ENCODE measurements around the gene TRMT2A.
"Not testable (repeated sequence)": the region's sequence is repeated elsewhere in the genome, so short reads cannot be mapped to it uniquely, and the experiment has no call there.

Gene TRMT2A, protein sequence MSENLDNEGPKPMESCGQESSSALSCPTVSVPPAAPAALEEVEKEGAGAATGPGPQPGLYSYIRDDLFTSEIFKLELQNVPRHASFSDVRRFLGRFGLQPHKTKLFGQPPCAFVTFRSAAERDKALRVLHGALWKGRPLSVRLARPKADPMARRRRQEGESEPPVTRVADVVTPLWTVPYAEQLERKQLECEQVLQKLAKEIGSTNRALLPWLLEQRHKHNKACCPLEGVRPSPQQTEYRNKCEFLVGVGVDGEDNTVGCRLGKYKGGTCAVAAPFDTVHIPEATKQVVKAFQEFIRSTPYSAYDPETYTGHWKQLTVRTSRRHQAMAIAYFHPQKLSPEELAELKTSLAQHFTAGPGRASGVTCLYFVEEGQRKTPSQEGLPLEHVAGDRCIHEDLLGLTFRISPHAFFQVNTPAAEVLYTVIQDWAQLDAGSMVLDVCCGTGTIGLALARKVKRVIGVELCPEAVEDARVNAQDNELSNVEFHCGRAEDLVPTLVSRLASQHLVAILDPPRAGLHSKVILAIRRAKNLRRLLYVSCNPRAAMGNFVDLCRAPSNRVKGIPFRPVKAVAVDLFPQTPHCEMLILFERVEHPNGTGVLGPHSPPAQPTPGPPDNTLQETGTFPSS

DNA sequence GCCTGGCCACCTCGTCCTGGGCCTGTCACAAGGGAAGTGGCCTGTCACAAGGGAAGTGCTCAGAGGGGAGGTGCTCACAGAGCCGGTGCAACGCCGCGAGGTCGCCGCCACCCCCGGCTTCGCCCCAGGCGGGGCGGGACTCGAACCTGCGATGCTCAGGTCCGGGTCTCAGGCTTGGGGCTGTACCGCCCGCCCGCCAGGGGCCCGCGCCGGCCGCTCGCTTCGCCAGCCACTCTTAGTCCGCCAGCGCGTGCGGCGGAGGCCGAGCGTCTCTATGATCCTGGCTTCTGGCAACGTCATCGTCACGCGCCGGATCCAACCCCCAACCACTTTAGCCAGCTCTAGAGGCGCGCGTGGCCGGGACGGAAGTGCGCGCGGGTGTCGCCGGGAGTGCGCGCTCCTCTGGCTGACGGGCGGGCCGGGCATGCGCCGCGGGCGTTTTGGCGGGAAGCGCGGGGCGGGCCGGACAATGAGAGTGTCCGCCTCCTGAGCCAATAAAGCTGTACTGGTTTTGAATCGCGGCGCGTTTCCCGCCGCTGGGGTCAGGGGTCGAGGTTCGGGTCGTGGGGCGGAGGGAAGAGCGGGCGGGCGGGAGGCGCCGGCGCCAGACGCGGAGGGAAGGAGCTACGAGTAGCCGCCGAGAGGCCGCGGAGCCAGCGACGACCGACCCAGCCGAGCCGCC is at the start of gene TRMT2A:
Gene TRMT2A (minus strand): TSS at position 276 of the 682 bp plus-strand sequence. CDS start 320 bp downstream, outside the sequence.
- FAIRE-seq = no peak

DNA sequence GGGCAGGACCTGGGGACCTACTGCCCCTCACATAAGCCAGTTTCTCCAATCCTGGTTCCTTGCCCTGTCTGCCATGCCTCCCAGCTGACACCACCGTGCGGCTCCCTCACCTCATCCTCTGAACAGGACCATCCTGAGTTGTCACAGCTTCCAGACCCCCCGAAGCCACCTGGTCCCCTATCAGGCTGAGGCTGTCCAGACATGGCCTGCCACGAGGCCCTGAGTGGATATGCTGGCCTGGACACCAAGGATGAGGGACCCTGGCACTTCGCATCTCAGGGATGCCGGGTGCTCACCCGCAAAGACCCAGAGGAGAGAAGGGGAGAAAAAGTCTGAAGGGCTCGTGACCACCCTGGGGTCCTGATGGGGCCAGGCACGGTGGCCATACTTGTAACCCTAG is 49.7 kb upstream of the TRMT2A start:
- no peak for FAIRE-seq

DNA sequence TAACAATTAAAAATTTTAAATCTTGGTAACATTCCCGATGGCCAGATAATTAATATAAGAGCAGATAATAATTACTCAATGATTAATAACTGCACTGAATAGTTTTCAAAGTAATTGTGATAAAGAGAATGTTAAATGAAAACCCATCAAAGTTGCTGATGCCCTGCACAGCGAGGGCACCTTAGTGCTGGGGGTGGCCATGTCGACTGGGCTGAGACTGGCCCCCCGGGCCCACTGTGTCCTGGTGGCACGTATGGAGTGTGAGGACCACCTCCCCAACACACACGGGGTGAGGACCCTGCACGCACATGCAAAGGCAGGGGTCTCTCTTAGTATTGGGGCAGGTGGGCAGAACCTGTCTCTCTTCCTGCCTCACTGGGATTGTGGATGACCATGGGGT is 48.9 kb upstream of the TRMT2A start:
- FAIRE-seq = no peak

DNA sequence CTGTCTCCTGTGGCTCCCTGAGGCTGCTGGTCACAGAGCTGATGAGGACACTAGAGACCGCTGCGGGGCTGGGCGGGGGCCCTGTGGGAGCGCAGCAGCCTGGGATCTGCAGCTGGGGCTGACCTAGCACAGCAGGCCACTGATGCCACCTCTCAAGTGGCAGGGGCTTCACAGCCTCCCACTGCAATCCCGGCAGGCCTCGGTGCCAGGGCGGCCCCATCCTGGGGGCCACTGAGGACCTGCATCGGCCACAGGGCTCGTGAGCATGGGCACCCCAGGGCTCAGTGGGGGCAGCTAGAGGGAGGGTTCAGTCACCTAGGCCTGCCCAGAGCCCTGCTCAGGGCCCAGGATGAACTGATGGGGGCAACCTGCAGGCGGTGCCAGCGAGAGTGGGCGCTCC is 48.4 kb upstream of the TRMT2A start:
- FAIRE-seq = no peak

DNA sequence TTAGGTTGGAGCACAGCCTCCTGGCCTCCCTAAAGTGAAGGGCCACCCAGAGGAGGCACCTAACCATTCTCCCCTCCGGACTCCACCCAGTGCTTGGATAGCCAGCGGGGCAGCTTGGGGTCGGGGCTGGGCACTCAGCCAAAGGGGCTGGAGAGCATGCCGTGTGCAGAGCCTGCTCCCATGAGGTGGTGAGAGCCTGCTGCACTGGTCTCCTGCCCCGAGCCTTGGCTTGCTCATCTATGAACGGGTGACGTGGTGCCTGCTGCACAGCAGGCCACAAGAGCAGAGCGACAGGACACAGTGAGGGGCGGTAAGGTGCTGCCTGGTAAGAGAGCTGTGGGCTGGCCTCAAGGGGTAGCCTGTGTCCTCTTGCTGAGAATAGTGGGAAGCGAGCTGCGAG is 47.8 kb upstream of the TRMT2A start:
- FAIRE-seq = no peak

DNA sequence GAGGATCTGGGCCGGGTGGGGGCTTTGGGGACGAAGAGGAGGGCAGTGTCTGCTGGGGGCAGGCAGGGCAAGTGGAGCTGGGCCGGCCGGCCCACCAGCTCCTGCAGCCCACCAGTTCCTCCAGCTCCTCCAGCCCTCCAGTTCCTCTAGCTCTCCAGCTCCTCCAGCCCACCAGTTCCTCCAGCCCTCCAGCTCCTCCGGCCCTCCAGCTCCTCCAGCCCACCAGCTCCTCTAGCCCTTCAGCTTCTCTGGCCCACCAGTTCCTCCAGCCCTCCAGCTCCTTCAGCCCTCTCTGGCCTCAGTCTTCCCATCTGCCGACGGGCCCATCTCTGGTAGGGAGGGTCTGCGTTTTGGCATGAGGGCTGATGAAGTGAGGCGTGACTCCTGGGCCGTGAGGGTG is 43.0 kb upstream of the TRMT2A start:
- FAIRE-seq = no peak

DNA sequence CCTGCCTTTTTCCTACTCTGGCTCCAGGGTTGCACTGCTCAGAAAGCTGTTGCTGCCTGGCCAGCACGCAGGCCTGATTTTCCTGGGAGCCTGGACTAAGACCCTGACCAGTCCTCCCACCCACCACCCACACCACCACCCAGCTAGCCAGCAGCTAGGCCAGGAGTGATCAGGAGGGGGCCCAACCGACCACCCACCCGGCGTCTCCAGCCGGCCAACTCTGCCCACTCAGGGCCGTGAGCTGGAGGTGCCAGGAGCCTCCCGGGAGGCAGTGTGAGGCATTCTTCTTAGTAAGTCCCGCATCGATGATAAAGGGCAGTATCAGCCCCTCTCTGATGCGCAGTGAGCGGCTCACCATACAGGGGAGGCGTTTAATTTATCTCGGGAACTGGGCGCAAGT is 42.5 kb upstream of the TRMT2A start:
- FAIRE-seq = not testable (repeated sequence)

DNA sequence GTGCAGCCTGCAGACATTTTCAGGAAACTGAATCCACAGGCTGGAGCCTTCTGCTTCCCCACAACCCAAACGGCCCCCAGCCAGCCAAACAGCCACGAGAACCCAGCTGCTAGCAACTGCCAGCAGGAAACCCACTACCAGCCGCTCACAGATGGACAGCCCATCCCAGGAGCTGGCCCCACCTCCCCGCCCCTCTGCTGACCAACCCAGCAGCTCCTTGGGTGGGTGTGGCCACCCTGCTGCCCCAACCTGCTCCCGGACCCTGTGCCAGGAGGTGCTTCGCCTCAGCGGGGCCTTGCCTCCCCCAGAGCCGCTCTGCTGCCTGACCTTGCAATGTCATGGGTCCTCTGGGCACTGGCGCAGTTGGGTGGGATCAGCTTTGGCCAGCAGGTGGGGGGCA is 42.0 kb upstream of the TRMT2A start:
- no peak for FAIRE-seq

DNA sequence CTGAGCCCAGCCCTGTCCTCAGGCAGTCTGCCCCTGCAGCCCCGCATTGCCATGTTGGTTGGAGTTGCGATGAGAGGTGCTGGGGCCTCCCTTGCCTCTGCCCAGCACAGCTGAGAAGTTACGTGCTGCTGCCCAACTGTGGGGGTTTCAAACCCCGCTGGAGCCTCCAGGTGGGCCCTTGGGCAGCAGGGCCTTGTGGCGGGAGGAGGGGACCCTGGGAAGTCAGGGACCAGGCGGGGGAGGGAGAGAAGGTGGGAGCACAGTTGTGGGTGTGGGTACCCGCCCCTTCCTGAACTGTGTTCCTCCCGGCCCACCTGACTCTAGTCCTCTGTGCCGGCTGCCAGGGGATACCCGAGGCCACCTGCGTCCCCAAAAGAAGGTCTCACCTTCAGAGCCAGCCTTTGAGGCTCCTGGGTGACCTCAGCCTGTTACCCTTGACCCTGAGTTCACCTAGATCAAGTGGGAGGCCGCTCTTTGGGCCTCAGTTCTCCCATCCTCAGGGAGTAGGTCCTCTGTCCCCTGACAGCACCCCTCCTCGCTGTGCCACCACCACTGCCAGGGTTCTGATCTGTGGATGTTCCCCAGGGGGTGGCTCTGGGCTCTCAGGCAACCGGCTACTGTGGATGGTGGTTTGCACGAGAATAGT is 41.5 kb upstream of the TRMT2A start:
- FAIRE-seq = no peak

DNA sequence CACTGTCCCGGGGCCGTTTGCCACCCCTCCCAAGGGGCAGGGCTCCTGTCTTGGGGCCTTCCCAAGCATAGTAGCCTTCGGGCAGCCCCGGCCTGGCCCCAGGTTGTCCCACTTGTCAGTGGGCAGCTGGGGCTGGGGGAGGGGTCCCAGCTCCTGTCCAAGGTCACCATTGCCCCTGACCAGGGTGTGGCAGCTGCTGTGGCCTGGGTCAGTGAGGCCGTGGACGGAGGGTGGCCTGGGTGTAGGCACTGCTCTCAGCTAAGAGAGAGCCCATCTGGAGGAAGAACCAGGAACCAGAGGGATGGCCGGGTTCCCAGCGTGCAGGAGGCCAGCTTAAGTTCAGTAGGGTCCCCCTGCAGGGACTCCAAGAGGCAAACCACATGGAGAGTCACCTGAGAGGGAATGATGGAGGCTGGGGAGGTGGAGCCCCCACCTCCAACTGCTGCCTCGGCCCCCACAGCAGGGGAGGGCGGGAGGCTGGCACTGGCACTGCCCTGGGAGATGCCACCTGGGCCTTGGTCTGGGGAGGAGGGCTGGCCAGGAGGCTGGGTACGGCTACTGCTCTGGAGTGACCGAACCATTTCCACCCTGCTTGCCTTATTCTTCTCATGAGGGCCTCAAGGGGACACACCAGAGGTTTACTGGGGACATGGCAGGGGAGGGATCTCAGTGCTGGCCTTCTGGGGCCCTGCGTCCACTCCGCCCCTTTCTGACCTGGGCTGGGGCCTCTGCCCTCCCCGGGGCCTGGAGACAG is 40.6 kb upstream of the TRMT2A start:
- FAIRE-seq = no peak

DNA sequence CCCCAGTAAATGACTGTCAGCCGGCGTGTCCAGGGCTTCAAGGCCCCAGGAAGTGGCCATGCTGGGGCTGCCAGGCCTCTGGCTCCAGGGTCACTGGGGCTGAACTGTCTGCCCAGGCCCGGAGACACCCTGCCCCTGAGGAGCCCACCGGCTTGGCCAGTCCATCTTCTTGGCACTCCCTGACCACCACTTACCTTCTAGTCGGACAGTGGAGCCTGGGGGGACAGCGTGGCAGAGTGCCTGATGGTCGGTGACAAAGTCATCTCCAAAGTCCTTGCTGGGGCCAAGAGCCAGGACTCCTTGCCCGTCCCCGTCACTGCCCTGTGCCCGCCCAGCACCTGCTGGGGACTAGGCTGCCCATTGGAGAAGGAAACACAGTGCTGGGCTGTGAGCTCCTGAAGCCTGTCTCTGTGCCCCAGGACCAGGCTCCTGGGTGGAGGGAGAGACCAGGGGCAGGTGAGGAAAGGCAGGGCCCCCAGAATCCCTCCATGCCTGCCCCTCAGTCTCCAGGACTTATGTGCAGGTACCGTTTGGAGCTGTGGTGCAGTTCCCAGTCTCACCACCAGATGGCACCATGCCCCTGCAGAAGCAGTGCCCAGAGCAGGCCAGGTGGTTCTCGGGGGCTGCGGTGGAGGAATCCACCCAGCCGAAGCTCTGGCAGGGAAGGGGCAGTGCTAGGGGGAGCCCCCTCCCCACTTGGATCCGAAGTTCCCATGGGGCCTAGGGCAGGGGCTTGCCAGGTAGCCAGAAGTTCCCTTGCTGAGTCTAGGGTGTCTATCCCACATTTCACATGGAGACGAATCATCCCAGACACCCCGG is 39.8 kb upstream of the TRMT2A start:
- FAIRE-seq = no peak

DNA sequence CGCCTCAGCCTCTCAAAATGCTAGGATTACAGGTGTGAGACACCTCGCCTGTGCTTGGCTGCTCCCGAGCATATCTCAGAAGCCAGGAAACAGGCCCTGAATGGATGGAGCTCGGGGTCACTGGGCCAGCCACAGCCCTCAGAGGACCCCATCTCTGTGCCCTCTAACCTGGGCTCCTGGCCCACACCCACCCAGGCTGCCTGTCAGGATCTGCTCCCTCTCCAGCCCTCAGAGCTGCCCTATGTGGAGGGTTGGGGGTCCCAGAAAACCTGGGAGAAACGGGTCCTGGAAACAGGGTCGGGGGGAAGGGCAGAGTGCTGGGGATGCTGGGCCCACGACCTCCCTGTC is 39.0 kb upstream of the TRMT2A start:
- FAIRE-seq = no peak

DNA sequence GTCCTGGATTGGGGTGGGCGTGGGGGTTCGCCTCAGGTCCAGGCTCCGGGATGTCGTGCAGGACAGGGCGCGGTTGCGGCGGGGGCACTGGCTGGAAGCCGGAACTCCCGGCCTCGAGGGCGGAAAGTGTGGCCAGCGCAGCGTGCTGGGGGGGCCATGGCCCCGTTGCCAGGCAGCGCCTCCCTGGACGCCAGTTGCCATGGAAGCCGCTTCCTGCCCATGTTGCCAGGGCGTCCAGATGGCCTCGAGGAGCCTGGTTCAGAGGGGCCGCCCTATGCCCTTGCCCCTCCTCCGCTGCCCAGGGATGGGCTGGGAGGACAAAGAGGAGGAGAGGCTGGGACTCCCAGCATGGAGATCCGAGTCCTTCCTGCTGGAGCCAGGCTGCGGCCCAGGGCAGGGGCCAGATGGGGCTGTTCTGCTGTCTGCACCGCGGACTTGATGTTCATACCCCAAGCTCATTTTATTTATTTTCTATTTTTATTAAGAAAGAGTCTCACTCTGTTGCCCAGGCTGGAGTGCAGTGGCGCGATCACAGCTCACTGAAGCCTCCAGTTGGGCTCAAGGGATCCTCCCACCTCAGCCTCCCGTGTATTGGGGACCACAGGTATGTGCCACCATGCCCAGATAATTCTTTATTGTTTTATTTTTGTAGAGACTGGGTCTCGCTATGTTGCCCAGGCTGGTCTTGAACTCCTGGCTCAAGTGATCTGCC is 38.5 kb upstream of the TRMT2A start:
- no peak for FAIRE-seq

DNA sequence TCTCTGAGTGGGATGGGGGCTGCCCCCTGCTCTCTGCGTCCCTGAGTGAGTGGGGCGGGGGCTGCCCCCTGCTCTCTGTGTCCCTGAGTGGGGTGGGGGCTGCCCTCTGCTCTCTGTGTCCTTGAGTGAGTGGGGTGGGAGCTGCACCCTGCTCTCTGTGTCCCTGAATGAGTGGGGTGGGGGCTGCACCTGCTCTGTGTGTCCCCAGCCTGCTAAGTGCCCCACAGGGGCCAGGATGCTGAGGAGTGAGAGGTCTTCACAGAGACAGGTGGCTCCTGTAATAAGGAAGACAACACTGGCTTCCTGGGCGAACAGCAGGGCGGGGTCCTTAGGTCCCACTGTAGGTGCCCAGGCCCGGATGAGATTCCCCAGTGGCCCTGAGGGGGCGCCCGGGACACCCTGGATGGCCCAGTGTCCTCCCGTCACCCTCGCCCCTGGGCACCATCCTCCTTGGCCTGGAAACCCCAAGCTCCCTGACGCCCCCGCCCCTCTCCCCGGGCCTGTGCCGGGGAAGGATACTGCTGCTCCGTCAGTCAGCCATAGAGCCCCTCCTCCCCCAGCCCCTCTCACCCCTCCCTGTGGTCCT is 37.7 kb upstream of the TRMT2A start:
- no peak for FAIRE-seq

DNA sequence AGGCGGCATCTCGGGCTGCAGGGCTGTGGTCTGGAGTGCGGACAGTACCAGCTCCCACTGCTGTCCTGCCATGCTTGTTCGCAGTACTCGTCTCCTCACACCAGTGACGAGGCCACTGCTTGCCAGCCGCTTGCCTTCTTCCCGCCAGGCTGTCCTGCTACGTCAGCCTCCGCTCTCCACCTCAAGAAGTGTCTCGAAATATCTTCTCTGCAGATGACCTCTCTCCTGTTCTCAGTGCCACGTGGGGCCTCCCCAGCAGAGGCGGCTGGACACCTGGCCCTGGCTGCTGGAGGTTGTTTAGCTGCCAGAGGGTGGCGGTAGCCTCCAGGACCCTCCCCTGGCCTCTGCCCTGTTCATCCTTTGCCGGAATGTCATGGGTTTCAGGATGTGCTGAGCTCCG is 36.9 kb upstream of the TRMT2A start:
- FAIRE-seq = no peak

DNA sequence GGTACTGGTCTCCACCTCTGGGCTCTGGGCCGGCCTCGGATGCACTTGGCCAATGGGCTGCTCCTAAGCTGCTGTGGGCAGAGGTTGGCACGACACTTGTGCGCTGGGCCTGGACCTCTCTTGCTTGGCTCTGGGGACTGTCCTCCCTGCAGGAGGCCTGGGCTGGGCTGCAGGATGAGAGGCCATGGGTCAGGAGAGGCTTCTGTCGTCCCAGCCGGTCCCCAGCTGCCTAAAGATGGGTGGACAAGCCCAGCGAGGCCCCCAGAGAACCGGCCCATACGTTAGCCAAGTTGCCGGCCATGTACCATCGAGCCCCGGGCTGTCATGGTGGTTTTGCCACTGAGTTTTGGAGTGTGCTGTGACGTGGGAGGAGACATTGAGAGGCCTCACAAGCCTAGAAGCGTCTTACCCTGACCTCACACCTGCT is 35.5 kb upstream of the TRMT2A start:
- no peak for FAIRE-seq

DNA sequence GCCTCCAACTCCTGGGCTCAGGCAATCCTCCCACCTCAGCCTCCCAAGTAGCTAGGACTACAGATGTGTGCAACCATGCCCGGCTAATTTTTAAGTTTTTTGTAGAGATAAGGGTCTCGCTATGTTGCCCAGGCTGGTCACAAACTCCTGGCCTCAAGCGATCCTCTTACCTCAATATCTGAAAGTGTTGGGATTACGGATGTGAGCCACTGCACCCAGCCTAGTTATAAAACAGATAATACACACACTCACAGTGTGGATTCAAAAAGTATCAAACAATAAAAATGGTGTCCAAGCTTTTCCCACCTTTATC is 34.2 kb upstream of the TRMT2A start:
- no peak for FAIRE-seq

DNA sequence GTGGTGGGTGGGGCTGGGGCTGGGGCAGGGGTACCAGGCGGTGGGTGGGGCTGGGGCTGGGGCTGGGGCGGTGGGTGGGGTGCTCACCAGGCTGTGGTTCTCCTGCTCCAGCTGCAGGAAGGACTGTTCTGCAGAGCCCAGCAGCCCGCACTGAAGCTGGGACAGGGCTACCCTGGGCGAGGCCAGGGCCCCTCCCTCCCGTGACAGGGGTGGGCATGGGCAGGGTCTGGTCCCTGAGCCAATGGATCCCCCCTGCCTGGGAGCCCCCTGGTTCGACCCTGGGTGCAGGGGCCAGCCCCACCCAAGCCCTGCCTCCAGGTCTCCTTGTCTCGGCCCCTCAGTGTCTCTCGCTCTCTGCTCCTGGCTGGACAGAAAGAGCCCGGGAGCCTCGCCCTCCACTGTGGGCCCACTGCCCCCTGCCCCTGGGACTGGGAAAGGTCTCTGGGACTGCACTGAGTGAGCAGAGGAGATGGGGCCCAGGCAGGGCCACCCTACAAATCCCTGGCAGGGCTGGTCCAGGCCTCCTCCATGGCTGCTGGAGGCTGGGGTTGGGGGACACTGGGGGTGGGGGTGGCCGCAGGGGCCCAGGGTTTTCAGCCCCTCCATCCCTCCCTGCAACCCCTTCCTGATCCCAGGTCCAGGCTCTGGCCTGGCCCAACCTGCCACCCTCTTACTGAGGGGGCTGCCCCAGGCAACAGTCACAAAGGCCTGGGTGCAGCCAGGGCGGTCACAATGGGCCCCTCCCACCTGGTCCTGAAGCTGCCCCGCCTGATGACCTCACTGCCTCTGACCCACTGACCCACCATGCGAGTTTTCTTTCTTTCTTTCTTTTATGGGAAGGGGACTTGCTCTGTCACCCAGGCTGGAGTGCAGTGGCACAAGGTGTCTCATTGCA is 33.6 kb upstream of the TRMT2A start, which contains the start of gene CCDC188:
Gene CCDC188 (minus strand): TSS at position 675 of the 895 bp plus-strand sequence. CDS start 69 bp downstream, at position 606.
- FAIRE-seq = no peak
